ENCODE data around the gene CCDC192. TPM values are rescaled to one million over a fixed set of nuclear protein-coding genes. Genes with fewer than 3 reads are reported as not detected.
"Not testable (repeated sequence)": the region's sequence is repeated elsewhere in the genome, so short reads cannot be mapped to it uniquely, and the experiment has no call there.

Gene CCDC192
- total RNA-seq, 4 donors from 2014 or later, result not detected

DNA sequence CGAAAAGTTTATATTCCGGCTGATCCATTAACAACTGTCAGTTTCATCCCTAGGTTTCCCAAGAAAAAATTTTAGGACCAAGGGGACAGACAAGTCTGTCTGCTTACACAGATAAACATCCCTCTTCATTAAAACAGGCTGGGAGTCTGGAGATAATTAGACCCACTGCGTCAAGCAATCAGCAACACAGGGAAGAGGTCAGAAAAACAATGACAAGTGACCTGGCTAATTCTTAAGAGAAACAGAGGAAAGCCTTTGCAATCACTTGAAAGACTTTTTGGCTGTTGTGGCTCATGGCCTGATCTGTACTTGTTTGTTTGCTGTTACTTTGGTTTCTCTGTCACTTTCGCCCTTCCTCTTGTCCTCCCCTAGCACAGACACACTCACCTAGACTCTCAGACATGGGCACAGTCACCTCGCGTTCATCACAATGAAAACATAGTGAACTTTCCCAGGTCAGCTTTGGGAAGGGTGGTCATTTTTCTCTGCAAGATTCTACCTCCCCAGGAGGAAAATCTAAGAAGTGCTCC, 2.9 kb upstream of the CCDC192 start:
- intact Hi-C loops (cut with DNase I; ENCODE audit: low total_unique reads), result no loop called here
- no peak for TF ChIP-seq POLR2A (IDR thresholded peaks at IDR 0.05)
- TF ChIP-seq, protein P1, sequence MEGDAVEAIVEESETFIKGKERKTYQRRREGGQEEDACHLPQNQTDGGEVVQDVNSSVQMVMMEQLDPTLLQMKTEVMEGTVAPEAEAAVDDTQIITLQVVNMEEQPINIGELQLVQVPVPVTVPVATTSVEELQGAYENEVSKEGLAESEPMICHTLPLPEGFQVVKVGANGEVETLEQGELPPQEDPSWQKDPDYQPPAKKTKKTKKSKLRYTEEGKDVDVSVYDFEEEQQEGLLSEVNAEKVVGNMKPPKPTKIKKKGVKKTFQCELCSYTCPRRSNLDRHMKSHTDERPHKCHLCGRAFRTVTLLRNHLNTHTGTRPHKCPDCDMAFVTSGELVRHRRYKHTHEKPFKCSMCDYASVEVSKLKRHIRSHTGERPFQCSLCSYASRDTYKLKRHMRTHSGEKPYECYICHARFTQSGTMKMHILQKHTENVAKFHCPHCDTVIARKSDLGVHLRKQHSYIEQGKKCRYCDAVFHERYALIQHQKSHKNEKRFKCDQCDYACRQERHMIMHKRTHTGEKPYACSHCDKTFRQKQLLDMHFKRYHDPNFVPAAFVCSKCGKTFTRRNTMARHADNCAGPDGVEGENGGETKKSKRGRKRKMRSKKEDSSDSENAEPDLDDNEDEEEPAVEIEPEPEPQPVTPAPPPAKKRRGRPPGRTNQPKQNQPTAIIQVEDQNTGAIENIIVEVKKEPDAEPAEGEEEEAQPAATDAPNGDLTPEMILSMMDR (IDR thresholded peaks at IDR 0.05), result no peak
- DNase-seq (ENCODE audit: low spot score in 2 of 2), result no peak
- 68 to 71% methylated on average over 6 of the region's 6 CpGs for whole genome bisulfite sequencing, 2 donors
- no peak overlapping the region for H3K4me3 ChIP-seq (ENCODE audit: low read depth, poor library complexity, severe bottlenecking)

DNA sequence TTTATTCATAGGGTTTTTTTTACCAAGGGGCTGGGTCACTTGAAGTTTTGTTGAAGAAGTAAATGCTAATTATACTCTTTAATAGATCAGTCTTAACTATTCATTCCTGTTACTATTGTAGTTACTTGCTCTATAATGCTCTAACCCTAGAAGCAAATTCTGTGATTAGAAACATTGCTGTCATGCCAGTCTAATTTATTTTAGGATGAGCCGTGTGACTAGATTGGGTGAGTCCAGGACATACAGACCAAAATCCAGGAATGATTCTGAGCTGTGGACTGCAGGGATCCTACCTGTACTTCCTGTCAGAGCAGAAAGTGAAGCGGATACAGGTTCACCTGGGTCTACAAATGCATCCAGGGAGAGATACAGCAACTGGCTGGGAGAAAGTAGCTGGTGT, 757 bp upstream of the CCDC192 start:
- TF ChIP-seq, protein P1 (IDR thresholded peaks at IDR 0.05), result no peak
- TF ChIP-seq POLR2A (IDR thresholded peaks at IDR 0.05), result no peak
- H3K4me3 ChIP-seq (ENCODE audit: low read depth, poor library complexity, severe bottlenecking), result no peak overlapping the region
- intact Hi-C loops (cut with DNase I; ENCODE audit: low total_unique reads), result no loop called here
- DNase-seq (ENCODE audit: low spot score in 2 of 2), result no peak
- 89 to 93% methylated on average over 2 of the region's 2 CpGs for WGBS, 2 donors

DNA sequence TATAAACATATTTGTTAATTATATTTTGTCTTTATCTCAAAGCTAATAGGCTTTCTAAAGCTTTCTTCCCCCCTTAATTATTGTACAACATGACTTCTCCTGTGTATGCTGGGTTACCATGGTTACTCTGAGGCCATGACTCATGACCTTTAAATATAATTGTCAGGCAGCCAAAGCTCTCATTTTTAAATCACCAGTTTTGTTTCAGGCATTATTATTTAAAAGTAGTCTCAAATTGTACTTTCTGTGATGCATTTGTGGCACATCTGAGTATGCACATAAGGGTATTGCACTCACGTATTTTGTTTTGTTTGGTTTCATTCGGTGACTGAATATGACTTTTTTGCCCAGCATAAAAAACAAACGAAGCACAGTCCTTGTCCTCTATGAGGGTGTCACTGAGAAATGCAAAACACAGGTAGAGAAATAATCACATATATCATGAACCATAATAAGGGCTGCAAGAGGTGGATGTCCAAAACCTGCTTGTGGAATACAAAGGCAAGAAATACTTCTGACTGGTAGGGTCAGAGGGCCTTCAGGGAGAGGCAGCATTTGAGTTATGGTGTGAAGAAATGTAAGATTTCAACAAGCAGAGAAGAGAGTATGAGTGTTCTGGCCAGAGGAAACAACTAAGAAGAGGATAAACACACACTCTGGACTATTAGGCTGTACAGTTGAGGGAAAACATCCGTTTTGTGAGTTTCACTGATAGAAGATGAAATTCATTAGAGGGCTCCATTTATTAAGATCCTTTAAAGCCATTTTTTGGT, 2.1 kb downstream of the CCDC192 start:
- TF ChIP-seq POLR2A (IDR thresholded peaks at IDR 0.05), result no peak
- TF ChIP-seq, protein P1 (IDR thresholded peaks at IDR 0.05), result no peak
- intact Hi-C loops (cut with DNase I; ENCODE audit: low total_unique reads), result no loop called here
- no peak for DNase-seq (ENCODE audit: low spot score in 2 of 2)
- WGBS, 2 donors, result 50 to 52% methylated on average over 4 of the region's 4 CpGs
- H3K4me3 ChIP-seq (ENCODE audit: low read depth, poor library complexity, severe bottlenecking), result no peak overlapping the region

DNA sequence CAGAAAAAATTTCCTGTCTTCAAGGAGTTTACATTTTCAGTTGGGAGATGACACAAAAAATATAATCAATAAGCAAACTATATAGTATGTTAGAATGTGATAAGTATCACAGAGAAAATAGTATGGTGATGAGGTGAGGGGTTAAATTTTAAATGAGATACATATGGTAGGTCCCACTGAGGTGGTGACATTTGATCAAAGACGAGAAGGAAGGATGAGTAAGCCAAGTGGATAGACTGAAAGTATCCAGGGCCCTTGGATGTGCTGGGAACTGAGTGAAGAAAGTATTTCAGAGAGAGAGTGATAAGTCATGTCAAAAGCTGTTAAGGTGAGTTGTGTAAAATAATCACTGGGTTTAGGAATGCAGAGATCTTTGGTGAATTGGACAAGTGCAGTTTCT, 3.5 kb downstream of the CCDC192 start:
- 50 to 67% methylated on average over 1 of the region's 1 CpG for WGBS, 2 donors
- H3K4me3 ChIP-seq (ENCODE audit: low read depth, poor library complexity, severe bottlenecking), result no peak overlapping the region
- intact Hi-C loops (cut with DNase I; ENCODE audit: low total_unique reads), result no loop called here
- TF ChIP-seq, protein P1 (IDR thresholded peaks at IDR 0.05), result no peak
- TF ChIP-seq POLR2A (IDR thresholded peaks at IDR 0.05), result no peak
- DNase-seq (ENCODE audit: low spot score in 2 of 2), result no peak

DNA sequence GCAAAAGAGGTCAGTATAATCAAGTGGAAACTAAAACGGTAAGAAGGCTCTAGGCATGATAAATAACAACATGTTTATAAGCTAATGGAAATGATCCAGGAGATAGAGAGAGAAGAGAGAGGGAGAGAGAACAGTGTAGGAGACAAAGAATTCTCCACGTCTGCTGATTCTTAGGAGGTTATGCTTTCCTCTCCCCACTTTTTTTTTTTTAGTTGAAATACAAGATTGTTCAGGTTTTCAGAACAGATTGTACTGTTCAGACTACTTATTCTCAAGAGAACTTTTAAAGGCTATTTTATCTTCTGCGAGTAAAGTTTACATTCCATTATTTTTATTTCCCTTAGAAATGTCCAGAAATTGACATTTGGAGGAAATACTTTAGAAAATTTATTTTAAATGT, 4.0 kb downstream of the CCDC192 start:
- TF ChIP-seq, protein P1 (IDR thresholded peaks at IDR 0.05), result no peak
- TF ChIP-seq POLR2A (IDR thresholded peaks at IDR 0.05), result no peak

DNA sequence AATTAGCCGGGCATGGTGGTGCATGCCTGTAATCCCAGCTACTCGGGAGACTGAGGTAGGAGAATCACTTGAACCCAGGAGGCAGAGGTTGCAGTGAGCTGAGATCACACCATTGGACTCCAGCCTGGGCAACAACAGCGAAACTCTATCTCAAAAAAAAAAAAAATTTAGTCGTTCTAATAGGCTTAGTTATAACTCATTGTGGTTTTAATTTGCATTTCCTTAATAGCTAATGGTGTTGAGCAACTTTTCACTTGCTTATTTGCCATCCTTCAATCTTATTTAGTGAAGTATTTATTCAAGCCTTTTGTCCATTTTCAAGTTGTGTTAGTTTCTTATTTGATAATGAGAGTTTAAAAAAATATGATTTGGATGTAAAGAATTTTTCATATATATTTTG, 9.9 kb downstream of the CCDC192 start:
- 50 to 55% methylated on average over 4 of the region's 4 CpGs for WGBS, 2 donors
- intact Hi-C loops (cut with DNase I; ENCODE audit: low total_unique reads); H3K4me3 ChIP-seq (ENCODE audit: low read depth, poor library complexity, severe bottlenecking): not testable (repeated sequence)

More for the DNA sequence above, 4.0 kb downstream of the CCDC192 start:
- no peak overlapping the region for H3K4me3 ChIP-seq (ENCODE audit: low read depth, poor library complexity, severe bottlenecking)
- 51 to 59% methylated on average over 3 of the region's 3 CpGs for WGBS, 2 donors
- DNase-seq (ENCODE audit: low spot score in 2 of 2), result no peak
- intact Hi-C loops (cut with DNase I; ENCODE audit: low total_unique reads), result no loop called here

More for the DNA sequence above, 9.9 kb downstream of the CCDC192 start:
- not testable (repeated sequence) for DNase-seq (ENCODE audit: low spot score in 2 of 2)
